GM10266 (cell line): ENCODE results near the gene CRISPLD2.

Source experiments
- DNase-seq: peaks from one replicate; pipeline ENCODE4 v3.0.0; 2012; ENCODE audit errors: extremely low spot score
- CTCF ChIP-seq: IDR thresholded peaks from 2 replicates; pipeline ENCODE4 v1.5.1; 2012; ENCODE audit warnings: mild to moderate bottlenecking, low read depth; ENCODE audit not compliant: control insufficient read depth, insufficient read depth; ENCODE audit errors: missing control alignments

The CRISPLD2 gene

GRCh38 chr16:84884596-84885341 is 65.0 kb downstream of the CRISPLD2 start:
- no peak for DNase-seq

GRCh38 chr16:84885342-84885910 is 65.6 kb downstream of the CRISPLD2 start:
- no peak for DNase-seq
- TF ChIP-seq CTCF: no peak

More at GRCh38 chr16:84884596-84885341, 65.0 kb downstream of the CRISPLD2 start:
- TF ChIP-seq CTCF: no peak

- no peak for TF ChIP-seq CTCF
Measured at GRCh38 chr16:84886497-84887090, 66.8 kb downstream of the CRISPLD2 start.

GRCh38 chr16:84887207-84887606 is 67.4 kb downstream of the CRISPLD2 start:
- no peak for TF ChIP-seq CTCF
- no peak for DNase-seq

More at GRCh38 chr16:84886497-84887090, 66.8 kb downstream of the CRISPLD2 start:
- no peak for DNase-seq

- DNase-seq: no peak
- no peak for TF ChIP-seq CTCF
Measured at GRCh38 chr16:84888450-84888849, 68.7 kb downstream of the CRISPLD2 start.

- no peak for TF ChIP-seq CTCF
- no peak for DNase-seq
Measured at GRCh38 chr16:84889066-84889465, 69.3 kb downstream of the CRISPLD2 start.

GRCh38 chr16:84890427-84890826 is 70.6 kb downstream of the CRISPLD2 start:
- TF ChIP-seq CTCF: no peak
- no peak for DNase-seq
